H1 (cell line): ENCODE results near the gene HSDL2. TPM values are rescaled to one million over a fixed set of nuclear protein-coding genes. Genes with fewer than 3 reads are reported as not detected.
A peak's percentile ranks its signal among the peaks of the same experiment; 100 is the strongest.

Experiments
- CTCF ChIA-PET: fragments of 300-600 bp; sonication (Branson Sonifier 250); formaldehyde crosslinking; loops from one replicate; lab custom pipeline; 2021; ENCODE audit not compliant: partially characterized antibody; lab: Charles Lee
- POLR2A ChIA-PET: fragments of 300-600 bp; sonication (Branson Sonifier 250); formaldehyde crosslinking; loops from one replicate; lab custom pipeline; 2021; ENCODE audit warnings: inconsistent platforms; ENCODE audit not compliant: partially characterized antibody; lab: Charles Lee
- DNase-seq, 2 experiments: peaks; one replicate each; pipeline versions ENCODE4 v3.0.0 to v3.0.0-alpha.2; 2010 to 2022; ENCODE audit warnings: low spot score in 2 of 2, low read depth in 1 of 2, mixed read lengths in 1 of 2
- FAIRE-seq: peaks from 2 replicates; lab custom pipeline; 2011; peaks lifted over from hg19 to GRCh38; lab: Jason Lieb, UNC
- H2AFZ ChIP-seq: 2 replicates; pipeline ENCODE4 v1.8.1; 2012; ENCODE audit warnings: low read length, inconsistent platforms
- H2AK5ac ChIP-seq: 2 replicates; pipeline ENCODE4 v1.6.1; 2013; ENCODE audit warnings: low read depth, low read length
- H2BK120ac ChIP-seq: replicated peaks from 2 replicates; pipeline ENCODE3; 2013; ENCODE audit warnings: low read depth, low read length, inconsistent platforms
- H2BK12ac ChIP-seq: 2 replicates; pipeline ENCODE4 v1.6.1; 2013; ENCODE audit warnings: low read depth, low read length
- H2BK15ac ChIP-seq: 2 replicates; pipeline ENCODE4 v1.6.1; 2013; ENCODE audit warnings: low read length
- H2BK20ac ChIP-seq: 2 replicates; pipeline ENCODE4 v1.6.1; 2013; ENCODE audit warnings: low read length
- H2BK5ac ChIP-seq: 2 replicates; pipeline ENCODE4 v1.6.1; 2013; ENCODE audit warnings: low read depth, low read length
- H3K14ac ChIP-seq: 2 replicates; pipeline ENCODE4 v1.6.1; 2013; ENCODE audit warnings: inconsistent platforms; ENCODE audit not compliant: insufficient read length
- H3K18ac ChIP-seq: 2 replicates; pipeline ENCODE4 v1.6.1; 2013; ENCODE audit warnings: low read length; ENCODE audit errors: extremely low read depth
- H3K23ac ChIP-seq: 2 replicates; pipeline ENCODE4 v1.6.1; 2013; ENCODE audit warnings: inconsistent platforms; ENCODE audit not compliant: insufficient read length
- H3K23me2 ChIP-seq: 2 replicates; pipeline ENCODE4 v1.6.1; 2013; ENCODE audit warnings: low read depth, low read length
- H3K27ac ChIP-seq: 2 replicates; pipeline ENCODE4 v1.6.1; 2011; ENCODE audit warnings: low read depth, low read length, inconsistent platforms
- H3K27me3 ChIP-seq, 4 experiments: replicated peaks in 1 of 4; 1 replicate in 1 of 4; 2 replicates in 3 of 4; pipeline versions ENCODE4 v1.6.1 to v1.8.1; 2011 to 2013; ENCODE audit warnings: low read length in 3 of 4, mild to moderate bottlenecking in 3 of 4, inconsistent platforms in 2 of 4, mixed read lengths in 2 of 4, moderate library complexity in 1 of 4; ENCODE audit not compliant: control insufficient read depth in 3 of 4, insufficient read depth in 3 of 4; ENCODE audit errors: extremely low read depth in 1 of 4
- H3K36me3 ChIP-seq, 4 experiments: 2 replicates each; pipeline versions ENCODE4 v1.6.1 to v1.8.1; 2011 to 2013; ENCODE audit warnings: mild to moderate bottlenecking in 4 of 4, low read length in 3 of 4, moderate library complexity in 2 of 4, control low read depth in 1 of 4, inconsistent platforms in 1 of 4; ENCODE audit not compliant: insufficient read depth in 4 of 4, control insufficient read depth in 2 of 4
- H3K4ac ChIP-seq: replicated peaks from 2 replicates; pipeline ENCODE3; 2013; ENCODE audit warnings: low read length, low read depth, mixed read lengths, inconsistent platforms; ENCODE audit not compliant: insufficient read length
- H3K4me1 ChIP-seq, 4 experiments: replicated peaks in 1 of 4; 1 replicate in 1 of 4; 2 replicates in 3 of 4; pipeline versions ENCODE4 v1.6.1 to v1.8.1; 2011 to 2013; ENCODE audit warnings: low read length in 3 of 4, inconsistent platforms in 2 of 4, mixed read lengths in 1 of 4; ENCODE audit not compliant: insufficient read depth in 4 of 4, control insufficient read depth in 3 of 4
- H3K4me2 ChIP-seq, 2 experiments: 2 replicates each; pipeline versions ENCODE4 v1.6.1 to v1.8.1; 2011 to 2013; ENCODE audit warnings: low read depth in 2 of 2, low read length in 2 of 2, control low read depth in 1 of 2, inconsistent platforms in 1 of 2, mild to moderate bottlenecking in 1 of 2; ENCODE audit not compliant: insufficient read depth in 1 of 2
- H3K4me3 ChIP-seq, 4 experiments: fragments of 200-600, 300-600 bp in 1 of 4; sonication (generic), shearing (Covaris generic), sonication (Bioruptor Twin) in 1 of 4; 2 replicates each; pipeline versions ENCODE4 v1.5.1 to v1.8.1; 2011 to 2016; ENCODE audit warnings: low read length in 4 of 4, low read depth in 3 of 4, control low read depth in 2 of 4, inconsistent platforms in 2 of 4, mild to moderate bottlenecking in 2 of 4, mixed read lengths in 1 of 4, moderate library complexity in 1 of 4; ENCODE audit not compliant: insufficient read depth in 2 of 4; ENCODE audit errors: extremely low read depth in 1 of 4
- H3K56ac ChIP-seq: replicated peaks from 2 replicates; pipeline ENCODE3; 2013; ENCODE audit warnings: low read depth, mild to moderate bottlenecking, mixed read lengths, low read length, inconsistent platforms; ENCODE audit not compliant: insufficient read length
- H3K79me1 ChIP-seq: 2 replicates; pipeline ENCODE4 v1.6.1; 2013; ENCODE audit warnings: low read depth, low read length, control low read depth
- H3K79me2 ChIP-seq, 2 experiments: 2 replicates each; pipeline versions ENCODE4 v1.6.1 to v1.8.1; 2012 to 2013; ENCODE audit warnings: low read length in 2 of 2, mild to moderate bottlenecking in 2 of 2, inconsistent platforms in 1 of 2; ENCODE audit not compliant: insufficient read depth in 2 of 2, control insufficient read depth in 1 of 2
- H3K9ac ChIP-seq, 4 experiments: replicated peaks in 1 of 4; 1 replicate in 1 of 4; 2 replicates in 3 of 4; pipeline versions ENCODE4 v1.6.1 to v1.8.1; 2011 to 2013; ENCODE audit warnings: low read depth in 3 of 4, low read length in 3 of 4, control low read depth in 2 of 4, mild to moderate bottlenecking in 2 of 4, moderate library complexity in 2 of 4, inconsistent platforms in 1 of 4; ENCODE audit errors: extremely low read depth in 1 of 4
- H3K9me3 ChIP-seq, 2 experiments: 2 replicates each; pipeline versions ENCODE4 v1.6.1 to v1.8.1; 2012 to 2013; ENCODE audit warnings: mild to moderate bottlenecking in 2 of 2, moderate library complexity in 2 of 2, control low read depth in 1 of 2, inconsistent platforms in 1 of 2, low read depth in 1 of 2, low read length in 1 of 2, mixed read lengths in 1 of 2; ENCODE audit not compliant: insufficient read depth in 2 of 2
- H4K20me1 ChIP-seq, 2 experiments: replicated peaks in 1 of 2; 2 replicates each; pipeline versions ENCODE3 to v1.8.1; 2011 to 2013; ENCODE audit warnings: inconsistent platforms in 2 of 2, low read length in 2 of 2, mild to moderate bottlenecking in 1 of 2; ENCODE audit not compliant: insufficient read depth in 2 of 2, control insufficient read depth in 1 of 2
- H4K5ac ChIP-seq: 2 replicates; pipeline ENCODE4 v1.6.1; 2013; ENCODE audit warnings: low read length, low read depth, mixed read lengths, inconsistent platforms; ENCODE audit not compliant: insufficient read length
- H4K8ac ChIP-seq: 2 replicates; pipeline ENCODE4 v1.8.0; 2013; ENCODE audit warnings: mild to moderate bottlenecking, moderate library complexity, low read length, inconsistent platforms; ENCODE audit not compliant: insufficient read depth; ENCODE audit errors: extremely low read depth
- H4K91ac ChIP-seq: replicated peaks from 2 replicates; pipeline ENCODE3; 2013; ENCODE audit warnings: low read length, mixed read lengths, inconsistent platforms; ENCODE audit not compliant: insufficient read length
- BCL11A ChIP-seq, 2 experiments: IDR thresholded peaks; one replicate each; pipeline ENCODE4 v1.6.1; 2011; ENCODE audit warnings: low read depth in 2 of 2, low read length in 2 of 2, mild to moderate bottlenecking in 2 of 2
- CEBPB ChIP-seq: IDR thresholded peaks from 2 replicates; pipeline ENCODE4 v1.6.1; 2012; ENCODE audit warnings: low read depth, low read length
- CHD2 ChIP-seq: IDR thresholded peaks from 2 replicates; pipeline ENCODE4 v1.6.1; 2012; ENCODE audit warnings: low read length, improper control_type of control experiment
- EZH2 ChIP-seq: fragments of 200-600 bp; sonication (generic); IDR thresholded peaks from 2 replicates; pipeline ENCODE4 v1.7.1; 2012; ENCODE audit warnings: low read depth, mild to moderate bottlenecking, moderate library complexity, low read length, inconsistent platforms; ENCODE audit not compliant: severe bottlenecking
- JUND ChIP-seq: IDR thresholded peaks from 2 replicates; pipeline ENCODE4 v1.6.1; 2011; ENCODE audit warnings: mild to moderate bottlenecking, improper control_type of control experiment, low read length
- KDM1A ChIP-seq: fragments of 200-600, 300-600 bp; sonication (generic); IDR thresholded peaks from 2 replicates; pipeline ENCODE4 v1.7.1; 2016; ENCODE audit warnings: mild to moderate bottlenecking, low read length, borderline replicate concordance
- KDM4A ChIP-seq: IDR thresholded peaks from one replicate; pipeline ENCODE4 v1.7.1; 2012; ENCODE audit warnings: low read depth, mild to moderate bottlenecking, moderate library complexity, low read length, inconsistent platforms; ENCODE audit not compliant: severe bottlenecking
- PHF8 ChIP-seq: fragments of 200-600 bp; sonication (generic); conservative IDR thresholded peaks from 2 replicates; pipeline ENCODE4 v1.7.1; 2012; ENCODE audit warnings: low read depth, mild to moderate bottlenecking, inconsistent platforms, low read length, moderate library complexity
- RAD21 ChIP-seq, 2 experiments: IDR thresholded peaks in 1 of 2; conservative IDR thresholded peaks in 1 of 2; 2 replicates each; pipeline ENCODE4 v1.6.1; 2011; ENCODE audit warnings: low read depth in 2 of 2, low read length in 2 of 2, improper control_type of control experiment in 1 of 2, inconsistent platforms in 1 of 2, mild to moderate bottlenecking in 1 of 2, moderate library complexity in 1 of 2
- RBBP5 ChIP-seq: IDR thresholded peaks from 2 replicates; pipeline ENCODE4 v1.7.1; 2012; ENCODE audit warnings: low read depth, mild to moderate bottlenecking, inconsistent platforms, low read length, moderate library complexity, borderline replicate concordance
- SIRT6 ChIP-seq: IDR thresholded peaks from one replicate; pipeline ENCODE4 v1.7.1; 2012; ENCODE audit warnings: low read length, inconsistent platforms
- SIX5 ChIP-seq: IDR thresholded peaks from 2 replicates; pipeline ENCODE4 v1.6.1; 2011; ENCODE audit warnings: mild to moderate bottlenecking, low read depth, low read length
- SUZ12 ChIP-seq: fragments of 200-600 bp; sonication (generic); IDR thresholded peaks from 2 replicates; pipeline ENCODE4 v1.6.1; 2012; ENCODE audit warnings: mild to moderate bottlenecking, inconsistent platforms, low read length, moderate library complexity, mixed read lengths
- TCF12 ChIP-seq: IDR thresholded peaks from 2 replicates; pipeline ENCODE4 v1.6.1; 2011; ENCODE audit warnings: low read depth, mild to moderate bottlenecking, low read length
- WGBS, 2 experiments: shearing (Covaris generic) in 1 of 2; methylation state at CpG; one replicate each; pipeline versions ENCODE4 v1.1.6 to v1.1.7; 2013 to 2015; ENCODE audit warnings: low lambda C conversion rate in 2 of 2, mixed read lengths in 2 of 2, inconsistent platforms in 1 of 2, low coverage in 1 of 2, missing lambda C conversion rate in 1 of 2; ENCODE audit not compliant: insufficient replicate concordance in 2 of 2, insufficient coverage in 1 of 2, insufficient read length in 1 of 2; ENCODE audit errors: extremely low coverage in 1 of 2, missing lambda C conversion rate in 1 of 2; 5-methylcytosine and 5-hydroxymethylcytosine counted together
- polyA plus RNA-seq, 7 experiments: library from polyadenylated mRNA; depleted of rRNA in 3 of 7; stranded (reverse) in 5 of 7; unstranded in 2 of 7; fragments of >200 nt in 5 of 7; fragments of 200-250 nt in 2 of 7; gene quantifications; 1 replicate in 5 of 7; 2 replicates in 1 of 7; 4 replicates in 1 of 7; pipeline versions ENCODE4 v1.2.1 to v1.2.3, GENCODE V29; 2011 to 2013; ENCODE audit warnings: missing spikeins in 2 of 7, mixed read lengths in 2 of 7
- total RNA-seq: library from RNA; stranded (reverse); fragmentation: NEBNext Ultra II Directional; extraction: Animal tissue kit (Norgen Biotek cat#: 25700); gene quantifications from 2 replicates; pipeline ENCODE4 v1.2.1, GENCODE V29; 2021

HSDL2 gene
- total and polyA plus RNA-seq, 2 of the 8 experiments (the other 6 are each of a cell fraction or from before 2014, with no cell fraction given): 6.6 to 15.4 TPM

- H3K14ac ChIP-seq: no peak overlapping the region
- H3K9me3 ChIP-seq: peaks cover 10 to 14% of the 10 kb centered on the region in 2 experiments; a peak in 3 of 4 replicates
- no peaks in the 10 kb centered on the region for H3K79me2 ChIP-seq
- H3K79me1 ChIP-seq: no peaks in the 10 kb centered on the region
- H3K9ac ChIP-seq: no peak overlapping the region
- H4K8ac ChIP-seq: no peak overlapping the region
- H3K23ac ChIP-seq: no peak overlapping the region
- peak; percentile 55 to 59 for DNase-seq
- H3K27ac ChIP-seq: no peak overlapping the region
- no peak overlapping the region for H2BK15ac ChIP-seq
- no peak overlapping the region for H3K4me2 ChIP-seq
- POLR2A ChIA-PET: interaction anchor here (0.6 to 1.4 kb wide), 3 partner anchors 13 to 570 kb away, joined by 3 to 15 read pairs (median 3); partner anchors contain the start of gene HSDL2
- no peak overlapping the region for H3K4me3 ChIP-seq
- FAIRE-seq: no peak
- no peaks in the 10 kb centered on the region for H3K23me2 ChIP-seq
- 62% methylated on average over 3 of the region's 3 CpGs; no CpG with 5 or more reads in 1 of the 2 experiments for WGBS, 2 experiments
- no peaks in the 10 kb centered on the region for H4K20me1 ChIP-seq
- H3K18ac ChIP-seq: peak overlapping the region; percentile 60; the same call in 1 of the 2 replicates
- H3K56ac ChIP-seq: no peak overlapping the region
- H4K91ac ChIP-seq: no peak overlapping the region
- no peak overlapping the region for H4K5ac ChIP-seq
- H2BK120ac ChIP-seq: no peak overlapping the region
- H3K4ac ChIP-seq: no peak overlapping the region
- no peak overlapping the region for H2AK5ac ChIP-seq
- H2BK12ac ChIP-seq: no peak overlapping the region
- no peak overlapping the region for H2AFZ ChIP-seq
- H2BK5ac ChIP-seq: no peak overlapping the region
- H3K4me1 ChIP-seq: no peaks in the 10 kb centered on the region
- H2BK20ac ChIP-seq: no peak overlapping the region
- H3K36me3 ChIP-seq: 0 out of 8 replicates have a peak, but pooled peaks cover 0 to 3% (median 0%) of the 10 kb centered on the region in 4 experiments
- H3K27me3 ChIP-seq: no peaks in the 10 kb centered on the region
- CTCF ChIA-PET: interaction anchor here (0.6 to 2.6 kb wide), 36 partner anchors 10 to 451 kb away, joined by 3 to 16 read pairs (median 4); partner anchors contain the start of gene HSDL2
- TF ChIP-seq PHF8: no peak
- TF ChIP-seq CEBPB: 0 out of 2 replicates have a peak, but pooled peaks have one; percentile 23
- no peak for TF ChIP-seq JUND
- TF ChIP-seq SUZ12: no peak
- no peak for TF ChIP-seq SIX5
- TF ChIP-seq KDM4A: no peak
- no peak for TF ChIP-seq SIRT6
- no peak for TF ChIP-seq BCL11A (IDR thresholded peaks at IDR 0.05; ENCODE audit: low read depth in 2 of 2, low read length in 2 of 2)
- no peak for TF ChIP-seq TCF12
- TF ChIP-seq CHD2: no peak
- TF ChIP-seq RBBP5: no peak
- TF ChIP-seq EZH2: no peak
- TF ChIP-seq RAD21 (IDR thresholded peaks at IDR 0.05 in 1 of 2, conservative IDR thresholded peaks at IDR 0.05 in 1 of 2; ENCODE audit: low read depth in 2 of 2, low read length in 2 of 2): peak; percentile 44 to 52
- TF ChIP-seq KDM1A: no peak
Observed at GRCh38 chr9:112366591-112366990, 13.3 kb upstream of the HSDL2 start.
